Keratinocyte (primary cell): Measurements from ENCODE around the gene TP53AIP1. TPM values are rescaled to one million over a fixed set of nuclear protein-coding genes. Genes with fewer than 3 reads are reported as not detected.

Experiments used
- DNase-seq: peaks from one replicate; pipeline ENCODE4 v3.0.0-alpha.2; 2011; ENCODE audit warnings: low read depth, missing footprints, low spot score
- FAIRE-seq: peaks from 2 replicates; lab custom pipeline; 2011; peaks lifted over from hg19 to GRCh38; lab: Jason Lieb, UNC
- H2AFZ ChIP-seq: 2 replicates; pipeline ENCODE4 v1.6.0; 2012; ENCODE audit warnings: low read length, control low read depth, inconsistent platforms; ENCODE audit not compliant: control insufficient read depth
- H3K27ac ChIP-seq: 2 replicates; pipeline ENCODE4 v1.5.1; 2011; ENCODE audit warnings: low read length; ENCODE audit not compliant: control insufficient read depth, insufficient read depth
- H3K27me3 ChIP-seq: 3 replicates; pipeline ENCODE4 v1.6.0; 2011; ENCODE audit warnings: low read length; ENCODE audit not compliant: control insufficient read depth, insufficient read depth; ENCODE audit errors: extremely low read depth
- H3K36me3 ChIP-seq, 2 experiments: 2 replicates in 1 of 2; 3 replicates in 1 of 2; pipeline ENCODE4 v1.5.1; 2011; ENCODE audit warnings: low read length in 2 of 2, mild to moderate bottlenecking in 1 of 2; ENCODE audit not compliant: control insufficient read depth in 2 of 2, insufficient read depth in 2 of 2; ENCODE audit errors: extremely low read depth in 1 of 2
- H3K4me1 ChIP-seq: 3 replicates; pipeline ENCODE4 v1.5.1; 2011; ENCODE audit warnings: low read length; ENCODE audit not compliant: control insufficient read depth, insufficient read depth; ENCODE audit errors: extremely low read depth
- H3K4me2 ChIP-seq: 3 replicates; pipeline ENCODE4 v1.6.0; 2011; ENCODE audit warnings: low read depth, low read length; ENCODE audit not compliant: control insufficient read depth, insufficient read depth; ENCODE audit errors: extremely low read depth
- H3K4me3 ChIP-seq, 3 experiments: fragments of 200-600 bp in 1 of 3; sonication (generic) in 1 of 3; 2 replicates in 2 of 3; 3 replicates in 1 of 3; pipeline ENCODE4 v1.5.1; 2011 to 2016; ENCODE audit warnings: low read length in 3 of 3, mild to moderate bottlenecking in 3 of 3, control low read depth in 2 of 3, inconsistent platforms in 1 of 3, low read depth in 1 of 3, mixed read lengths in 1 of 3, mixed run types in 1 of 3, moderate library complexity in 1 of 3; ENCODE audit not compliant: control insufficient read depth in 2 of 3, insufficient read depth in 2 of 3; ENCODE audit errors: extremely low read depth in 1 of 3
- H3K79me2 ChIP-seq: 2 replicates; pipeline ENCODE4 v1.6.0; 2012; ENCODE audit warnings: low read length; ENCODE audit not compliant: control insufficient read depth, insufficient read depth
- H3K9ac ChIP-seq: 3 replicates; pipeline ENCODE4 v1.6.0; 2011; ENCODE audit warnings: low read length; ENCODE audit not compliant: control insufficient read depth, insufficient read depth; ENCODE audit errors: extremely low read depth
- H3K9me1 ChIP-seq: 3 replicates; pipeline ENCODE4 v1.6.0; 2011; ENCODE audit warnings: low read length; ENCODE audit not compliant: control insufficient read depth, insufficient read depth; ENCODE audit errors: extremely low read depth
- H3K9me3 ChIP-seq: 2 replicates; pipeline ENCODE4 v1.5.1; 2012; ENCODE audit warnings: low read depth, low read length; ENCODE audit not compliant: control insufficient read depth
- H4K20me1 ChIP-seq: 3 replicates; pipeline ENCODE4 v1.6.0; 2011; ENCODE audit warnings: low read length; ENCODE audit not compliant: control insufficient read depth, insufficient read depth; ENCODE audit errors: extremely low read depth
- EZH2 ChIP-seq: IDR thresholded peaks from one replicate; pipeline ENCODE4 v1.6.1; 2012; ENCODE audit warnings: inconsistent platforms, mild to moderate bottlenecking, low read length, moderate library complexity
- dilution Hi-C: fragments of 300-500 bp; cut with MboI; formaldehyde crosslinking; loops from one replicate; pipeline ENCODE4 v1.7.0; 2020; ENCODE audit warnings: low sequenced_read_pairs; ENCODE audit not compliant: extremely low pct_ligation_motif_present
- polyA plus RNA-seq, 5 experiments: library from polyadenylated mRNA; depleted of rRNA in 3 of 5; stranded (reverse) in 3 of 5; stranded (forward) in 1 of 5; unstranded in 1 of 5; fragments of >200 nt; gene quantifications; 1 replicate in 1 of 5; 2 replicates in 3 of 5; 3 replicates in 1 of 5; pipeline versions ENCODE4 v1.2.1 to v1.2.3, GENCODE V29; 2011 to 2012; ENCODE audit warnings: missing spikeins in 2 of 5, low read depth in 1 of 5, low replicate concordance in 1 of 5
- TF ChIP-seq, protein P1 (sequence below), 3 experiments: IDR thresholded peaks in 1 of 3; conservative IDR thresholded peaks in 1 of 3; optimal IDR thresholded peaks in 1 of 3; 2 replicates in 2 of 3; 3 replicates in 1 of 3; pipeline versions ENCODE3 to v1.5.1; 2011; ENCODE audit warnings: low read length in 3 of 3, mild to moderate bottlenecking in 3 of 3, moderate library complexity in 2 of 3, control low read depth in 1 of 3, inconsistent platforms in 1 of 3; ENCODE audit not compliant: insufficient read depth in 2 of 3; ENCODE audit errors: extremely low read depth in 1 of 3

The TP53AIP1 gene
- polyA plus RNA-seq, 1 donor (not counting 4 experiments of a cell fraction or from before 2014, with no cell fraction given), result 37.1 TPM

DNA sequence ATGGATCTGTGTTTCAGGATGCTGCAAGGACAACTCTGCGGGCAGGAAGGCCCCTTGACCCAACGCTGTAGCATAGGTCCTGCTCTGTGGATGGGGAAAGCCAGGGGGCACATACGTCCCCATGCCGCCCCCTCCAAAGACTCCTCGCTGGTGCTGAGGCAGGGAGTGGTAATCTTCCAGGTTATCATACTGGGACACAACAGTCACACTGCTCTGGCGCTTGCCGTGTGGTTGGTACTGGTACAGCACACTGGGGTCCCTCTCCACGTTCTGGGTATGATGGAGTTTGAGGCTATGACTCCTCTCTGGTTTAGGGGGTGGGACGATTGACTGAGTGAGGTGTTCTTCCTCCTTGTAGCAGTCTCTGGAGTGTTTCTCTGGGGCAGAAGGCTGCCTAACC is 26.2 kb upstream of the TP53AIP1 start:
- H4K20me1 ChIP-seq, result no peaks in the 10 kb centered on the region
- no peaks in the 10 kb centered on the region for H3K79me2 ChIP-seq
- H3K4me2 ChIP-seq, result no peak overlapping the region
- FAIRE-seq (no peak), DNase-seq (no peak)
- no peak overlapping the region for H3K9ac ChIP-seq
- no peaks in the 10 kb centered on the region for H3K9me1 ChIP-seq
- H3K4me1 ChIP-seq, result no peaks in the 10 kb centered on the region
- dilution Hi-C loops, result no loop called here
- peaks cover 18 to 23% of the 10 kb centered on the region in 2 experiments for H3K36me3 ChIP-seq
- no peak for TF ChIP-seq EZH2
- TF ChIP-seq, protein P1, sequence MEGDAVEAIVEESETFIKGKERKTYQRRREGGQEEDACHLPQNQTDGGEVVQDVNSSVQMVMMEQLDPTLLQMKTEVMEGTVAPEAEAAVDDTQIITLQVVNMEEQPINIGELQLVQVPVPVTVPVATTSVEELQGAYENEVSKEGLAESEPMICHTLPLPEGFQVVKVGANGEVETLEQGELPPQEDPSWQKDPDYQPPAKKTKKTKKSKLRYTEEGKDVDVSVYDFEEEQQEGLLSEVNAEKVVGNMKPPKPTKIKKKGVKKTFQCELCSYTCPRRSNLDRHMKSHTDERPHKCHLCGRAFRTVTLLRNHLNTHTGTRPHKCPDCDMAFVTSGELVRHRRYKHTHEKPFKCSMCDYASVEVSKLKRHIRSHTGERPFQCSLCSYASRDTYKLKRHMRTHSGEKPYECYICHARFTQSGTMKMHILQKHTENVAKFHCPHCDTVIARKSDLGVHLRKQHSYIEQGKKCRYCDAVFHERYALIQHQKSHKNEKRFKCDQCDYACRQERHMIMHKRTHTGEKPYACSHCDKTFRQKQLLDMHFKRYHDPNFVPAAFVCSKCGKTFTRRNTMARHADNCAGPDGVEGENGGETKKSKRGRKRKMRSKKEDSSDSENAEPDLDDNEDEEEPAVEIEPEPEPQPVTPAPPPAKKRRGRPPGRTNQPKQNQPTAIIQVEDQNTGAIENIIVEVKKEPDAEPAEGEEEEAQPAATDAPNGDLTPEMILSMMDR (optimal IDR thresholded peaks at IDR 0.05 in 1 of 3, IDR thresholded peaks at IDR 0.05 in 1 of 3, conservative IDR thresholded peaks at IDR 0.05 in 1 of 3; ENCODE audit: extremely low read depth in 1 of 3, insufficient read depth in 2 of 3, low read length in 3 of 3), result no peak
- H3K27ac ChIP-seq, result no peak overlapping the region
- no peaks in the 10 kb centered on the region for H3K9me3 ChIP-seq
- H3K27me3 ChIP-seq, result no peaks in the 10 kb centered on the region
- no peak overlapping the region for H3K4me3 ChIP-seq
- no peak overlapping the region for H2AFZ ChIP-seq

DNA sequence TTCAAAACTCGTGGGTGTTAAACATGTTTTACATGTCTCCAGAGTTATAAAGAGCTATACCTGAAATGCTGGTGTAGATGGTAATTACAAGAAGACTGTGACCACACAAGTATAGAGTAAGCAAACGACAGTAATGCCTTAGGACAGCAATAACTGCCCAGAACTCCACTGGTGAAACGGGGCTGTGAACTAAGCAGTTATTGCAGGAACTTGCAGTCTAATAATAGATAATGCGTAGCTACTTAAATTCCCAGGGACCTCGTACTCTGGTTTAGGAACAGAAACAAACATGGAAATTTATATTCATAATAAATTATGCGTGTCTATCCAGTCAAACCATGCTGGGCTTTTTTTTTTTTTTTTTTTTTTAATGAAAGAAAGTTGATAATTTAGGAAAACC is 24.9 kb upstream of the TP53AIP1 start:
- Histone ChIP-seq H3K27me3 (no peaks in the 10 kb centered on the region), H3K4me1 (no peaks in the 10 kb centered on the region), H4K20me1 (no peaks in the 10 kb centered on the region), H3K4me2 (no peak overlapping the region), H3K9me1 (no peaks in the 10 kb centered on the region), H3K9ac (no peak overlapping the region), H3K27ac (no peak overlapping the region), H3K4me3 (no peak overlapping the region), H2AFZ (no peak overlapping the region), H3K36me3 (peaks cover 16 to 21% of the 10 kb centered on the region in 2 experiments), H3K79me2 (no peaks in the 10 kb centered on the region), H3K9me3 (no peaks in the 10 kb centered on the region)
- DNase-seq (no peak), FAIRE-seq (no peak)
- dilution Hi-C loops, result no loop called here
- TF ChIP-seq, protein P1 (optimal IDR thresholded peaks at IDR 0.05 in 1 of 3, IDR thresholded peaks at IDR 0.05 in 1 of 3, conservative IDR thresholded peaks at IDR 0.05 in 1 of 3; ENCODE audit: extremely low read depth in 1 of 3, insufficient read depth in 2 of 3, low read length in 3 of 3), result no peak
- TF ChIP-seq EZH2, result no peak
